Measurements from ENCODE around the gene FSTL5. TPM values are rescaled to one million over a fixed set of nuclear protein-coding genes. Genes with fewer than 3 reads are reported as not detected.

Gene FSTL5
- total RNA-seq, 2 donors from 2014 or later, result not detected

GRCh38 chr4:161393602-161394001, 770.2 kb downstream of the FSTL5 start:
- Histone ChIP-seq H3K27ac (no peak overlapping the region), H3K4me1 (no peaks in the 10 kb centered on the region), H3K4me3 (no peak overlapping the region), H3K36me3 (no peaks in the 10 kb centered on the region), H3K27me3 (no peaks in the 10 kb centered on the region), H3K9me3 (no peaks in the 10 kb centered on the region)
- no peak for TF ChIP-seq CTCF (IDR thresholded peaks at IDR 0.05)
- no peak for DNase-seq (ENCODE audit: low spot score)

- Histone ChIP-seq H3K36me3 (no peaks in the 10 kb centered on the region), H3K27me3 (no peaks in the 10 kb centered on the region), H3K4me1 (no peaks in the 10 kb centered on the region), H3K27ac (no peak overlapping the region), H3K9me3 (no peaks in the 10 kb centered on the region), H3K4me3 (no peak overlapping the region)
- TF ChIP-seq CTCF (IDR thresholded peaks at IDR 0.05), result no peak
- DNase-seq (ENCODE audit: low spot score), result no peak
Observed at GRCh38 chr4:161382655-161383054, 781.1 kb downstream of the FSTL5 start.

GRCh38 chr4:161376275-161376674, 787.5 kb downstream of the FSTL5 start:
- Histone ChIP-seq H3K27me3 (no peaks in the 10 kb centered on the region), H3K36me3 (no peaks in the 10 kb centered on the region), H3K4me3 (no peak overlapping the region), H3K27ac (no peak overlapping the region), H3K9me3 (peaks cover 0 to 4% of the 10 kb centered on the region in 2 donors), H3K4me1 (no peaks in the 10 kb centered on the region)
- DNase-seq (ENCODE audit: low spot score), result no peak
- TF ChIP-seq CTCF (IDR thresholded peaks at IDR 0.05), result no peak

GRCh38 chr4:161364681-161365080, 799.1 kb downstream of the FSTL5 start:
- H3K4me1 ChIP-seq, result no peaks in the 10 kb centered on the region
- H3K36me3 ChIP-seq, result no peaks in the 10 kb centered on the region
- DNase-seq (ENCODE audit: low spot score), result no peak
- TF ChIP-seq CTCF (IDR thresholded peaks at IDR 0.05), result no peak
- H3K9me3 ChIP-seq, result no peaks in the 10 kb centered on the region
- H3K4me3 ChIP-seq, result no peak overlapping the region
- no peak overlapping the region for H3K27ac ChIP-seq
- H3K27me3 ChIP-seq, result no peaks in the 10 kb centered on the region

GRCh38 chr4:161360982-161361381, 802.8 kb downstream of the FSTL5 start:
- no peak for DNase-seq (ENCODE audit: low spot score)
- Histone ChIP-seq H3K9me3 (no peaks in the 10 kb centered on the region), H3K27me3 (no peaks in the 10 kb centered on the region), H3K4me3 (no peak overlapping the region), H3K4me1 (no peaks in the 10 kb centered on the region), H3K36me3 (no peaks in the 10 kb centered on the region), H3K27ac (no peak overlapping the region)
- no peak for TF ChIP-seq CTCF (IDR thresholded peaks at IDR 0.05)

- no peaks in the 10 kb centered on the region for H3K9me3 ChIP-seq
- H3K36me3 ChIP-seq, result no peaks in the 10 kb centered on the region
- H3K4me3 ChIP-seq, result no peak overlapping the region
- no peak for TF ChIP-seq CTCF (IDR thresholded peaks at IDR 0.05)
- no peaks in the 10 kb centered on the region for H3K4me1 ChIP-seq
- no peaks in the 10 kb centered on the region for H3K27me3 ChIP-seq
- no peak overlapping the region for H3K27ac ChIP-seq
- DNase-seq (ENCODE audit: low spot score), result no peak
Observed at GRCh38 chr4:161359491-161359890, 804.3 kb downstream of the FSTL5 start.
